ENCODE measurements around the gene RAMP3.

RAMP3 gene

GRCh38 chr7:45230611-45231165 lies 73.1 kb downstream of the RAMP3 start:
- TF ChIP-seq ZNF274 (IDR thresholded peaks at IDR 0.05; ENCODE audit: low read depth, low read length) = no peak

GRCh38 chr7:45233249-45233775 lies 75.7 kb downstream of the RAMP3 start:
- no peak overlapping the region for H3K4me3 ChIP-seq (ENCODE audit: low read length)
- TF ChIP-seq ZNF274 (IDR thresholded peaks at IDR 0.05; ENCODE audit: low read depth, low read length) = no peak

More at GRCh38 chr7:45230611-45231165, 73.1 kb downstream of the RAMP3 start:
- H3K4me3 ChIP-seq (ENCODE audit: low read length) = no peak overlapping the region

All from GM08714 (cell line).